Neutrophil (primary cell): ENCODE measurements around the gene CPSF4L.

Experiments
- H3K27ac ChIP-seq: fragments of 200-600 bp; sonication (generic); 2 replicates; pipeline ENCODE4 v1.5.1; 2016; ENCODE audit warnings: mild to moderate bottlenecking, moderate library complexity
- H3K27me3 ChIP-seq: fragments of 200-600 bp; sonication (generic); 2 replicates; pipeline ENCODE4 v1.6.0; 2016; ENCODE audit warnings: mild to moderate bottlenecking
- H3K36me3 ChIP-seq: fragments of 200-600 bp; sonication (generic); 2 replicates; pipeline ENCODE4 v1.5.1; 2017
- H3K4me1 ChIP-seq, 2 experiments: fragments of 200-600 bp in 1 of 2; sonication (generic) in 1 of 2; 1 replicate in 1 of 2; 2 replicates in 1 of 2; pipeline versions ENCODE4 v1.5.1 to v1.6.1; 2013 to 2016; ENCODE audit warnings: low read depth in 1 of 2, low read length in 1 of 2, mild to moderate bottlenecking in 1 of 2, moderate library complexity in 1 of 2; ENCODE audit not compliant: control insufficient read depth in 1 of 2, insufficient read depth in 1 of 2
- H3K4me3 ChIP-seq, 2 experiments: fragments of 200-600 bp in 1 of 2; sonication (generic) in 1 of 2; 1 replicate in 1 of 2; 2 replicates in 1 of 2; pipeline ENCODE4 v1.5.1; 2013 to 2016; ENCODE audit warnings: low read depth in 1 of 2, low read length in 1 of 2, mild to moderate bottlenecking in 1 of 2, moderate library complexity in 1 of 2
- H3K9me3 ChIP-seq: fragments of 200-600 bp; sonication (generic); 2 replicates; pipeline ENCODE4 v1.5.1; 2016
- CTCF ChIP-seq: fragments of 200-600 bp; sonication (generic); IDR thresholded peaks from 2 replicates; pipeline ENCODE4 v1.5.1; 2016; ENCODE audit warnings: antibody characterized with exemption

The CPSF4L gene

GRCh38 chr17:73232587-73233373, 28.9 kb downstream of the CPSF4L start:
- no peak for TF ChIP-seq CTCF
- Histone ChIP-seq H3K4me1 (peaks cover 20 to 22% of the 10 kb centered on the region in 2 experiments), H3K36me3 (peaks cover 8% of the 10 kb centered on the region), H3K27ac (peak overlapping the region; percentile 76), H3K27me3 (no peaks in the 10 kb centered on the region), H3K4me3 (peak overlapping the region; percentile 95 to 97), H3K9me3 (no peaks in the 10 kb centered on the region)

GRCh38 chr17:73231841-73232586, 29.7 kb downstream of the CPSF4L start:
- peak overlapping the region; percentile 76 for H3K27ac ChIP-seq
- peaks cover 7% of the 10 kb centered on the region for H3K36me3 ChIP-seq
- peak overlapping the region; percentile 95 to 97 for H3K4me3 ChIP-seq
- H3K9me3 ChIP-seq, result no peaks in the 10 kb centered on the region
- H3K4me1 ChIP-seq, result peaks cover 20 to 22% of the 10 kb centered on the region in 2 experiments
- peak; percentile 62 for TF ChIP-seq CTCF
- H3K27me3 ChIP-seq, result no peaks in the 10 kb centered on the region

GRCh38 chr17:73231395-73231794, 30.3 kb downstream of the CPSF4L start:
- Histone ChIP-seq H3K9me3 (no peaks in the 10 kb centered on the region), H3K4me1 (peaks cover 20 to 22% of the 10 kb centered on the region in 2 experiments), H3K27me3 (no peaks in the 10 kb centered on the region), H3K4me3 (peak overlapping the region; percentile 95 to 97), H3K36me3 (peaks cover 1% of the 10 kb centered on the region), H3K27ac (peak overlapping the region; percentile 76)
- no peak for TF ChIP-seq CTCF

GRCh38 chr17:73230088-73230487, 31.6 kb downstream of the CPSF4L start:
- Histone ChIP-seq H3K36me3 (no peaks in the 10 kb centered on the region), H3K4me3 (no peak overlapping the region), H3K27ac (no peak overlapping the region), H3K27me3 (no peaks in the 10 kb centered on the region), H3K4me1 (peaks cover 20 to 22% of the 10 kb centered on the region in 2 experiments), H3K9me3 (no peaks in the 10 kb centered on the region)
- TF ChIP-seq CTCF, result no peak

- Histone ChIP-seq H3K27ac (no peak overlapping the region), H3K4me3 (no peak overlapping the region), H3K36me3 (no peaks in the 10 kb centered on the region), H3K4me1 (peaks cover 20 to 22% of the 10 kb centered on the region in 2 experiments), H3K27me3 (no peaks in the 10 kb centered on the region), H3K9me3 (no peaks in the 10 kb centered on the region)
- no peak for TF ChIP-seq CTCF
These were observed 32.9 kb downstream of the CPSF4L start for GRCh38 chr17:73228748-73229236.
